B cell (primary cell): ENCODE measurements around the gene CHRM4.

Experiments used
- EZH2 ChIP-seq: IDR thresholded peaks from 2 replicates; pipeline ENCODE4 v1.6.1; 2012; ENCODE audit warnings: borderline replicate concordance, low read depth, mild to moderate bottlenecking, moderate library complexity, low read length; ENCODE audit not compliant: insufficient read depth, poor library complexity, severe bottlenecking
- TF ChIP-seq, protein P1 (sequence below): fragments of 200-600 bp; IDR thresholded peaks from one replicate; pipeline ENCODE4 v1.8.0; 2022; ENCODE audit warnings: antibody characterized with exemption, mild to moderate bottlenecking

DNA sequence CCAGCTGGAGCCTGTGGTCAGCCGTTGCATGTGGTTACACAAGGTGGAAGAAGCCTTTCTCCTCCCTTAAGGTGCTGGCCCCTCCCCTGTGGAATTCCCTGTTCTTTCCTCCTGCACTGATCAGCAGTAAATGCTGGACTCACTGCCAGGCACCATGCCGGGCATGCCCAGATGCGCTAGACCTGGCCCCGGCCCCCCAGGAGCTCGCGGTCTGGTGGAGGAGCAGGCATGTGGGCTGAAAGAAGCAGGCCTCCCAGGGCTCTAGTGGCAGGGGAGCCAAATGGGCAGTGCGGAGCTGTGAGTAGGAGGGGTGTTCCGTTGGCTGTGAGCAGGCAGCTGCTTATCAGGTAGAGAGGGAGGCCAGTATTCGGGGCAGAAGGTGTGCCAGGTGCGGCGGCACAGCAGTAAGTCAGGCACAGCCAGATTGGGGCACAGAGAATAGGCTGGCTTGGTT is 34.1 kb downstream of the CHRM4 start:
- no peak for TF ChIP-seq EZH2
- TF ChIP-seq, protein P1, sequence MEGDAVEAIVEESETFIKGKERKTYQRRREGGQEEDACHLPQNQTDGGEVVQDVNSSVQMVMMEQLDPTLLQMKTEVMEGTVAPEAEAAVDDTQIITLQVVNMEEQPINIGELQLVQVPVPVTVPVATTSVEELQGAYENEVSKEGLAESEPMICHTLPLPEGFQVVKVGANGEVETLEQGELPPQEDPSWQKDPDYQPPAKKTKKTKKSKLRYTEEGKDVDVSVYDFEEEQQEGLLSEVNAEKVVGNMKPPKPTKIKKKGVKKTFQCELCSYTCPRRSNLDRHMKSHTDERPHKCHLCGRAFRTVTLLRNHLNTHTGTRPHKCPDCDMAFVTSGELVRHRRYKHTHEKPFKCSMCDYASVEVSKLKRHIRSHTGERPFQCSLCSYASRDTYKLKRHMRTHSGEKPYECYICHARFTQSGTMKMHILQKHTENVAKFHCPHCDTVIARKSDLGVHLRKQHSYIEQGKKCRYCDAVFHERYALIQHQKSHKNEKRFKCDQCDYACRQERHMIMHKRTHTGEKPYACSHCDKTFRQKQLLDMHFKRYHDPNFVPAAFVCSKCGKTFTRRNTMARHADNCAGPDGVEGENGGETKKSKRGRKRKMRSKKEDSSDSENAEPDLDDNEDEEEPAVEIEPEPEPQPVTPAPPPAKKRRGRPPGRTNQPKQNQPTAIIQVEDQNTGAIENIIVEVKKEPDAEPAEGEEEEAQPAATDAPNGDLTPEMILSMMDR: no peak
